Psoas muscle (tissue), 8 donors: ENCODE measurements around the gene SEC11A. TPM values are rescaled to one million over a fixed set of nuclear protein-coding genes. Genes with fewer than 3 reads are reported as not detected.

Experiments used
- ATAC-seq, 4 donors: fragments of 200-7000 bp; cut with Tn5 transposase; one replicate each; pipeline ENCODE4 v1.9.1; 2020; ENCODE audit warnings: moderate library complexity in 3 of 4, mild to moderate bottlenecking in 2 of 4
- DNase-seq, 2 donors: peaks; one replicate each; pipeline ENCODE4 v3.0.0-alpha.2; 2020
- H3K27ac ChIP-seq: fragments of 200-600 bp; one replicate; pipeline ENCODE4 v1.8.0; 2022
- H3K27me3 ChIP-seq, 3 donors: fragments of 200-600 bp in 1 of 3; one replicate each; pipeline versions ENCODE4 v1.6.1 to v1.8.0; 2013 to 2022; ENCODE audit warnings: low read length in 2 of 3, mild to moderate bottlenecking in 2 of 3, moderate library complexity in 1 of 3; ENCODE audit not compliant: insufficient read depth in 3 of 3
- H3K36me3 ChIP-seq, 2 donors: fragments of 200-600 bp in 1 of 2; one replicate each; pipeline versions ENCODE4 v1.6.1 to v1.8.0; 2013 to 2022; ENCODE audit warnings: low read depth in 1 of 2, mild to moderate bottlenecking in 1 of 2, moderate library complexity in 1 of 2; ENCODE audit not compliant: insufficient read depth in 1 of 2
- H3K4me1 ChIP-seq: fragments of 200-600 bp; one replicate; pipeline ENCODE4 v1.8.0; 2022
- H3K4me3 ChIP-seq: fragments of 200-600 bp; one replicate; pipeline ENCODE4 v1.8.0; 2022; ENCODE audit warnings: mild to moderate bottlenecking
- H3K9me3 ChIP-seq: fragments of 200-600 bp; one replicate; pipeline ENCODE4 v1.8.0; 2022
- WGBS, 3 donors: extraction: QIAGEN DNeasy Blood & Tissue Kit; methylation state at CpG; one replicate each; pipeline versions ENCODE4 v1.1.6 to v1.1.7; 2013; 5-methylcytosine and 5-hydroxymethylcytosine counted together
- intact Hi-C, 2 donors: fragments of 100-400 bp; cut with DNase I; formaldehyde crosslinking; loops; one replicate each; pipeline versions ENCODE4 v1.11.0 to v1.14.2; 2022
- polyA plus RNA-seq, 3 donors: library from polyadenylated mRNA; stranded (reverse); fragments of 200-250 nt; gene quantifications; one replicate each; pipeline ENCODE4 v1.2.3, GENCODE V29; 2013
- total RNA-seq, 4 donors: library from RNA; stranded (reverse); fragmentation: NEBNext Ultra II Directional in 2 of 4; extraction: Animal tissue kit (Norgen Biotek cat#: 25700) in 2 of 4; gene quantifications; one replicate each; pipeline versions ENCODE4 v1.2.1 to v1.2.4, GENCODE V29; 2021 to 2023
- TF ChIP-seq, protein P1 (sequence below): fragments of 200-600 bp; IDR thresholded peaks from one replicate; pipeline ENCODE4 v1.8.0; 2022; ENCODE audit warnings: antibody characterized with exemption
- donor health status: healthy with polysubstance abuse.
- donor health status: DM: no; HTN: no; CAD: no; lungs with moderate emphysema.
- donor health status: Bipolar disorder and iron deficiency.
- donor health status: healthy.
- donor health status: DM: yes; HTN: yes; CAD: no.
- donor health status: DM: no; HTN: no; CAD: no.
- donor health status: DM: no; HTN: no; CAD: no.
- donor health status: DM: yes; HTN: yes; CAD: no.

Gene SEC11A
- total and polyA plus RNA-seq, 7 donors: 80.7 to 237 (median 106) TPM

DNA sequence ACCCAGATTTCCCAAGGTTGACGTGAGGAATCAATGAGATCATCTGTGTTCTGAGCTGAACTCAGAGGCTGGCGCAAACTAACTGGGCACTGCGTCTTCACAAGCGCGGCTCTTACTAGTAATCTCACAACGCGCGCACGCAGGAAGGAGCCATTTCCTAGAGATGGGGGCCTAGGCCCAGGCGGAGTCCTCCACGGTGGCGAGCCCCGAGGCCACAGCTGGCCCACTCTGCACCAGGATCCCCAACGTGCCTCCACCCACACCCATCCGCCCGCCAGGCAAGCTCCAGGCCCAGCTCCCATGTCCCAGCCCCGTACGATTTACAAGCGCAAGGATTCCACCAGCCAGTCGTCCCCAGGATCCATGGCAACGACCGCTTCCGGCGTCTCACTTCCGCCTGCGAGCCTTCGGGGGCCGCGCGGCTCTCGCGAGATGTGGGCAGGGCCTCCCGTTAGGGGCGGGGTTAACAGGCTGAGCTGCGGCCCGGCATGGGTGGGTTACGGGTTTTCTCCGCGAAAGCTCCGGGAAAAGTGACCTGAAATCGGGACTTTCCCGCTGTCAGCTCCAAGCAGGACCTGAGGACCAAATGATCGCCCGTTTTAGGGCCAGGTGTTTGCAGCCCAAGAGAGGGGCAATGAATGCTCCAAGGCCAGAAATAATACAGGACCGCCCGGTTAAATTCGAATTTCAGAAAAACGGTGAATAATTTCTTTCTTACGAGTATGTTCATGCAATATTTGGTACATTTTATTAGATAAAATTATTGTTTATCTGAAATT is 61.8 kb downstream of the SEC11A start, which contains the start of gene WDR73:
Gene WDR73, minus strand, starts transcription at position 374 of the 779 bp plus-strand sequence. Its CDS starts 9 bp downstream, at position 365.
- H3K36me3 ChIP-seq: peaks cover 0 to 42% of the 10 kb centered on the region in 2 donors
- TF ChIP-seq, protein P1, sequence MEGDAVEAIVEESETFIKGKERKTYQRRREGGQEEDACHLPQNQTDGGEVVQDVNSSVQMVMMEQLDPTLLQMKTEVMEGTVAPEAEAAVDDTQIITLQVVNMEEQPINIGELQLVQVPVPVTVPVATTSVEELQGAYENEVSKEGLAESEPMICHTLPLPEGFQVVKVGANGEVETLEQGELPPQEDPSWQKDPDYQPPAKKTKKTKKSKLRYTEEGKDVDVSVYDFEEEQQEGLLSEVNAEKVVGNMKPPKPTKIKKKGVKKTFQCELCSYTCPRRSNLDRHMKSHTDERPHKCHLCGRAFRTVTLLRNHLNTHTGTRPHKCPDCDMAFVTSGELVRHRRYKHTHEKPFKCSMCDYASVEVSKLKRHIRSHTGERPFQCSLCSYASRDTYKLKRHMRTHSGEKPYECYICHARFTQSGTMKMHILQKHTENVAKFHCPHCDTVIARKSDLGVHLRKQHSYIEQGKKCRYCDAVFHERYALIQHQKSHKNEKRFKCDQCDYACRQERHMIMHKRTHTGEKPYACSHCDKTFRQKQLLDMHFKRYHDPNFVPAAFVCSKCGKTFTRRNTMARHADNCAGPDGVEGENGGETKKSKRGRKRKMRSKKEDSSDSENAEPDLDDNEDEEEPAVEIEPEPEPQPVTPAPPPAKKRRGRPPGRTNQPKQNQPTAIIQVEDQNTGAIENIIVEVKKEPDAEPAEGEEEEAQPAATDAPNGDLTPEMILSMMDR: no peak
- peak within 1 kb of the TSS; percentile 83 for H3K4me3 ChIP-seq
- DNase-seq (peak; percentile 97 to 98), ATAC-seq (peak; percentile 90 to 94 (median 92))
- 0 to 1% (median 0%) methylated on average over 48 to 49 of the region's 49 CpGs for WGBS, 3 donors
- peak within 1 kb of the TSS; percentile 85 for H3K27ac ChIP-seq
- H3K4me1 ChIP-seq: peaks cover 26% of the 10 kb centered on the region
- H3K9me3 ChIP-seq: no peaks in the 10 kb centered on the region
- H3K27me3 ChIP-seq: no peaks in the 10 kb centered on the region
- intact Hi-C loops: loop anchor here (5.0 to 10.0 kb wide), 4 partner anchors 52 to 271 kb away; partner anchors contain the start of genes ALPK3 (in 1 of the 2) and ZSCAN2 (in 1 of the 2)

- 14 to 18% (median 17%) methylated on average over 7 of the region's 7 CpGs for WGBS, 3 donors
- peaks cover 26% of the 10 kb centered on the region for H3K4me1 ChIP-seq
Observed at GRCh38 chr15:84653584-84653909, 62.4 kb downstream of the SEC11A start.

DNA sequence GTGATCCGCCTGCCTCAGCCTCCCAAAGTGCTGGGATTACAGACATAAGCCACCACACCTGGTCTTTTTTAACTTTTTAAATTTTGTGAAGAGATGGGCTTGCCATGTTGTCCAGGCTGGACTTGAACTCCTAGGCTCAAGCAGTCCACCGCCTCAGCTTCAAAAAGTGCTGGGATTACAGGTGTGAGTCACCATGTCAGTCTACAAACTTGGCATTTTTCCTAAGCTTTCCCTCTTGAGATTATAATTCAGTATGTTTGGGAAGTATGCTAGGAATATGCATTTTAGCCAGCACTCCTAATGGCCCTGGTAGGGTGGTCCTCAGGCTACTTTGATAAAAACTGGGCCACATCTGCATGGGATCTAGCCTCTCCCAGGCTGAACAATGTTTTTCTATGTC is 66.2 kb downstream of the SEC11A start:
- no peak overlapping the region for H3K27ac ChIP-seq
- ATAC-seq (no peak), DNase-seq (no peak)
- TF ChIP-seq, protein P1: no peak
- no peak overlapping the region for H3K4me3 ChIP-seq
- no peaks in the 10 kb centered on the region for H3K9me3 ChIP-seq
- peaks cover 0 to 86% of the 10 kb centered on the region in 2 donors for H3K36me3 ChIP-seq
- 93 to 98% (median 96%) methylated on average over 2 of the region's 2 CpGs for WGBS, 3 donors
- peaks cover 12% of the 10 kb centered on the region for H3K4me1 ChIP-seq
- intact Hi-C loops: loop anchor here (5.0 to 10.0 kb wide), 4 partner anchors 47 to 275 kb away; partner anchors contain the start of genes ALPK3 (in 1 of the 2) and ZSCAN2 (in 1 of the 2)
- no peaks in the 10 kb centered on the region for H3K27me3 ChIP-seq

More at GRCh38 chr15:84653584-84653909, 62.4 kb downstream of the SEC11A start:
- peaks cover 0 to 48% of the 10 kb centered on the region in 2 donors for H3K36me3 ChIP-seq
- H3K4me3 ChIP-seq: peak overlapping the region; percentile 83
- peak overlapping the region; percentile 85 for H3K27ac ChIP-seq
- no peak for DNase-seq
- intact Hi-C loops: loop anchor here (5.0 to 10.0 kb wide), 4 partner anchors 51 to 271 kb away; partner anchors contain the start of genes ALPK3 (in 1 of the 2) and ZSCAN2 (in 1 of the 2)
- ATAC-seq: peak in 1 of 4 donors; percentile 2
- H3K9me3 ChIP-seq: no peaks in the 10 kb centered on the region
- TF ChIP-seq, protein P1: no peak
- H3K27me3 ChIP-seq: no peaks in the 10 kb centered on the region

- DNase-seq: peak; percentile 61 to 78
- TF ChIP-seq, protein P1: no peak
Observed at GRCh38 chr15:84648539-84648938, 67.4 kb downstream of the SEC11A start.

More at GRCh38 chr15:84648539-84648938, 67.4 kb downstream of the SEC11A start:
- no peaks in the 10 kb centered on the region for H3K9me3 ChIP-seq
- peak in 1 of 4 donors; percentile 44 for ATAC-seq
- 42 to 59% (median 47%) methylated on average over 3 of the region's 3 CpGs for WGBS, 3 donors
- H3K27ac ChIP-seq: no peak overlapping the region
- peaks cover 12% of the 10 kb centered on the region for H3K4me1 ChIP-seq
- no peaks in the 10 kb centered on the region for H3K27me3 ChIP-seq
- intact Hi-C loops: no loop called here
- peaks cover 0 to 98% of the 10 kb centered on the region in 2 donors for H3K36me3 ChIP-seq
- no peak overlapping the region for H3K4me3 ChIP-seq
